SH-SY5Y (cell line): ENCODE data around the gene TULP4.

Experiments used
- GATA2 ChIP-seq: IDR thresholded peaks from 2 replicates; pipeline ENCODE4 v1.6.1; 2011; ENCODE audit warnings: mild to moderate bottlenecking, low read depth, low read length
- GATA3 ChIP-seq: IDR thresholded peaks from 2 replicates; pipeline ENCODE4 v1.6.1; 2011; ENCODE audit warnings: low read depth, mild to moderate bottlenecking, low read length, moderate library complexity

Gene TULP4

GRCh38 chr6:158322400-158322723, 10.1 kb downstream of the TULP4 start:
- no peak for TF ChIP-seq GATA3
- TF ChIP-seq GATA2 = no peak

DNA sequence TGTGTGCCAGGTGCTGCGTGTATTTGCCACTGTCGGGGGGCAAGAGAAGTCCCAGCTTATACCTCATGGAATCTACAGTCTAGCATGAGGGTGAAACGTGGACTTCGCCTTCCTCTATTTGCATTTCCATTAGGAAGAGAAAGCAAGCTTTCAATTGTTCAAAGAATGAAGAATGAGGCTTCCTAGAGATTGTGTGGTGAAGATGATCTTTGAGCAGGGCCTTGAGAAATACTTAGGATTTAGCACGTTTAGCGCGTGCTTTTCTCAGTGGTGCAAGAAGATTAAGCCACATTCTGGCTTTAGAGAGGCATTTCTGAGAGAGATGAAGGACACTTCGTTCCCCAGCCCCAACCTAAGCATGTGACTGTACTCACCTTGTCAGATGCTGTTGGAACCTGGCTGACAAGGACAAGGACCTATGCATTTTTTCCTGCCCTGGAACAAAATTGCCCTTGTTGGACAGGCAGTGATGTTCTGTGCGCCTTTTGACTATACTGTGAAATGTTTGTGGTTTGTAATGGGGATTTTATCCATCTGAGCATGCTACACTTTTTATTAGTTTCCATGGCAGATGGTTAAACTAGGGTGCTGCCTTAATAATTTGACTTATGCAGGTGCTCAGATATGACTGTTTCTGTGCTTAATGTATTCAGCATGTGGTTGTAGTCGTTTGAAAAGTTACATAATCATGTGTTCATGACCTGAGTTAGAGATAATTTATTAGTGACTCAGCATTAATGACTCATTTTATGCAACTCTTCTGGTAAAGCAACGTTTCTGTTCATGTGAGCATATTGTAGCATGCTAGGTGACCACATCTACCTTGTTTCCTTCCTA, 10.7 kb downstream of the TULP4 start:
- no peak for TF ChIP-seq GATA2
- no peak for TF ChIP-seq GATA3

DNA sequence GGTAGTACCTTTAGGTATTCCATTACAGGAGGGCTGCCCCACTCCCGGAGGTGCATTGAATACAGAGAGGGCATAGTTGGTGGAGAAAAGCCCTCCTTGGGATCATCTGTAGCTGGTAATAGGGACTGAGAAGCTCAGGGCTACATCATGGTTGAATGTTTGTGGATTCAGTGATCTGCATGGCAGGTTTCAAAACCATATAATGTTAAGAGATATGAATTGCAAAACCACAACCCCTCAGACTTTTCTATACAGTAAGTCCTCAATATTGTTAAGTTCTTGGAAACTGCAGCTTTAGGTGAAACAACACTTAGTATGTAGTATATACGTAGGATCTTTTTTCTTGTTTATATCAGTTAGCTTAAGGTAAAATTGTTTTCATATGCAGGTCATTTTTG, 11.3 kb downstream of the TULP4 start:
- no peak for TF ChIP-seq GATA3
- no peak for TF ChIP-seq GATA2

DNA sequence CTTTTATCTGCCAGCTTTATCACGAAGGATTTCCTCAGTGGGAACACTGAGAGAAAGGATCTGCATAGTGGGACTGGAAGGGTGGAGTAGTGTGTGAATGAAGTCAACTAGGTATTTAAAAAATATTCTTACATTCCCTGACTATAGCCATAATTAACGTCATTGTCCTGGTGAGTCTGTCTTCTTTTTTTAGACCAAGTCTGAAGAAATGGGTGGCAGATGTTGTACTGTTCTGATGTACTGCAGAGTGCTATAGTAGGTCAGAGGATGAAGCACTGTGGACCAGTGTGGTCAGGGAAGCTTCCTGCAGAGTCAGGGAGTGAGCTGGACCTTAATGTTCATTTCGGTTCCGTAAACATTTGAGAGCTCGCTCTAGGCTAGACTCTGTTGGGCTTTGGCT, 11.9 kb downstream of the TULP4 start:
- TF ChIP-seq GATA3 = no peak

DNA sequence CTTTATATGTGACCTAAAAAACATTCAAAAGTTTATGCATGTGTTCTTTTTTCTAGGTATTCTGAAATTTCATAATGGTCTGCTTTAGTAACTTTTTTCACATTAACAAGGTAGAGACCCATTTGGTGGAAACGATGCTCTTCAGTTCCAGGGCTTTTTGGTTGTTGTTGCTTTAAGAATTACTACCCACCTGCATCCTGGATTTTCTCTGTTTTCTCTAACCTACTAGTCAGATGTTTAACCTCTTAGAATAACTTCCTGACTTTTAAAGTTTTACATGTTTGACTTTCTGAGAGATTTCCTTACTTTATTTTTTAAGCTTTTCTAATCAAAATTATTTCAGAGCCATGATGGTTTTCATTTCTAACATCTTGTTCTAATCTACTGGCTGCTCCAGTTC, 14.9 kb downstream of the TULP4 start:
- TF ChIP-seq GATA3 (no peak), GATA2 (no peak)

- TF ChIP-seq GATA2 (no peak), GATA3 (no peak)
Measured at GRCh38 chr6:158328952-158329351, 16.7 kb downstream of the TULP4 start.

- TF ChIP-seq GATA3 (no peak), GATA2 (no peak)
Measured at GRCh38 chr6:158329531-158329930, 17.3 kb downstream of the TULP4 start.

DNA sequence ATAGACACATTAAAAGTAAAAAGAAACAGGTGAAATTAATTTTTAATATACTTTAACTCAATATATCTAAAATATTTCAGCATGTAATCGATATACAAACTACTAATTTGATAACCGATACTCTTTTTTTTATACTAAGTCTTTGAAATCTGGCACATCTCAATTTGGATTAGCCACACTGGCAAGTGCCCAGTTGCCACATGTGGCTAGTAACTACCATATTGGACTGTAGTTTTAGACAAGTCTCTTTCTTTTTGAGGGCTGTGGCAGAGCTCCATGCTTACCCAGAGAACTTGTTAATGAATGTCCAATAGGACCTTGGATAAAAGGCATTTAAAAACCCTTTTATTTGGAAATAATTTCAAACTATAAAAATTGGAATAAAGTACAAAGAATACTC, 17.8 kb downstream of the TULP4 start:
- TF ChIP-seq GATA2 = no peak
- TF ChIP-seq GATA3 = no peak

DNA sequence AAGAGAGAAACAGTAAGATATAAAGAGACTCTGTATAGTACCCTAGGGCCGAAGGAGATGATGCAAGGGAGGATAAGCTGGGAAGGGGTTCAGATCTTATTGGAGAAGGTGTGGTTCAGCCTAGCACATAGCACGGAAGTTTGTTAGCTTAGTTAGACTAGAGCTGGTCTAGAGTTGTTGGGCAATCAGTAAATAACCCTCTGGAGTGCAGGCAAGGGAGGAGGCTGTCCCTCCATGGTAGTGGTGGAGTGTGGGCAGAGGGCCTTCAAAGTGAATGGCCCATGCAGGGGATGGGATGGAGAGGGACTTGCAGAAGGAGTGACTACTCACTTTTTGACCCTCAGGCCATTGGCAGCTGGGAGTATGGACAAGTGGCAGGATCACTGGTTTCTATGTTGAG, 20.0 kb downstream of the TULP4 start:
- TF ChIP-seq GATA3 = no peak
- no peak for TF ChIP-seq GATA2

DNA sequence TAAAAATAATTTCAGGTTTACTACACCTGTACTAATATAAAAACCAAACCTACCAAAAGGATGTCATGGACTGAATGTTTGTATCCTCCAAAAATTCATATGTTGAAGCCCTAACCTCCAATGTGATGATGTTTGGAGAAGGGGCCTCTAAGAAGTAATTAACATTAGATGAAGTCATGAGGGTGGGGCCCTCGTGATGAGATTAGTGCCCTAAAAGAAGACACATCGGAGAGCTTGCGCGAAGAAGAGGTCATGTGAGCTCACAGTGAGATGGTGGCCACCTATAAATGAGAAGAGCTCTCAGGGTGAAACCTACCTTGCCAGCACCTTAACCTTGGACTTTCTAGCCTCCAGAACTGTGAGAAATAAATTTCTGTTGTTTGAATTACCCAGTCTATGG, 20.8 kb downstream of the TULP4 start:
- TF ChIP-seq GATA3 (no peak), GATA2 (no peak)

GRCh38 chr6:158334534-158334933, 22.3 kb downstream of the TULP4 start:
- TF ChIP-seq GATA3 (no peak), GATA2 (no peak)

GRCh38 chr6:158337332-158337731, 25.1 kb downstream of the TULP4 start:
- no peak for TF ChIP-seq GATA3

- no peak for TF ChIP-seq GATA3
- no peak for TF ChIP-seq GATA2
Measured at GRCh38 chr6:158338311-158339112, 26.2 kb downstream of the TULP4 start.

- no peak for TF ChIP-seq GATA2
- no peak for TF ChIP-seq GATA3
Measured at GRCh38 chr6:158340252-158340651, 28.0 kb downstream of the TULP4 start.

GRCh38 chr6:158344534-158344933, 32.3 kb downstream of the TULP4 start:
- TF ChIP-seq GATA3 = no peak
- TF ChIP-seq GATA2 = no peak

- TF ChIP-seq GATA2 (no peak), GATA3 (no peak)
Measured at GRCh38 chr6:158347335-158347734, 35.1 kb downstream of the TULP4 start.
